ENCODE results near the gene WWP2.
A peak's percentile ranks its signal among the peaks of the same experiment; 100 is the strongest.
"Not testable (repeated sequence)": the region's sequence is repeated elsewhere in the genome, so short reads cannot be mapped to it uniquely, and the experiment has no call there.

WWP2 gene

GRCh38 chr16:69754143-69754468 lies 8.0 kb upstream of the WWP2 start:
- H3K79me2 ChIP-seq (ENCODE audit: insufficient read depth, low read depth) = peaks cover 51% of the 10 kb centered on the region
- H3K36me3 ChIP-seq (ENCODE audit: insufficient read depth) = peaks cover 8% of the 10 kb centered on the region; the same call in 1 of the 2 replicates
- no peaks in the 10 kb centered on the region for H4K20me1 ChIP-seq (ENCODE audit: insufficient read depth)
- peak overlapping the region; percentile 82 for H3K4me2 ChIP-seq
- TF ChIP-seq CTCF (conservative IDR thresholded peaks at IDR 0.05; ENCODE audit: low read depth, low read length) = no peak
- H3K27me3 ChIP-seq (ENCODE audit: insufficient read depth, low read depth) = no peaks in the 10 kb centered on the region
- peak overlapping the region; percentile 79 for H3K27ac ChIP-seq
- peak overlapping the region; percentile 68 for H2AFZ ChIP-seq (ENCODE audit: low read depth)
- peaks cover 21% of the 10 kb centered on the region for H3K4me1 ChIP-seq (ENCODE audit: low read depth, poor library complexity, severe bottlenecking)
- peak overlapping the region; percentile 32 for H3K4me3 ChIP-seq (IDR thresholded peaks at IDR 0.05; ENCODE audit: insufficient read depth, low read depth, low read length)
- H3K9ac ChIP-seq = peak overlapping the region; percentile 93

- peak within 1 kb of the TSS; percentile 79 for H3K27ac ChIP-seq
Observed at GRCh38 chr16:69754469-69755310, 7.4 kb upstream of the WWP2 start, which contains the start of gene NOB1. Gene NOB1 (minus strand): TSS chr16:69754926. CDS start chr16:69754910, 16 bp downstream.

GRCh38 chr16:69756705-69757104 lies 5.4 kb upstream of the WWP2 start:
- Histone ChIP-seq H2AFZ (ENCODE audit: low read depth) (no peak overlapping the region), H3K4me2 (no peak overlapping the region), H4K20me1 (ENCODE audit: insufficient read depth) (no peaks in the 10 kb centered on the region), H3K36me3 (ENCODE audit: insufficient read depth) (peaks cover 5% of the 10 kb centered on the region; the same call in 1 of the 2 replicates), H3K4me1 (ENCODE audit: low read depth, poor library complexity, severe bottlenecking) (peaks cover 28% of the 10 kb centered on the region), H3K27me3 (ENCODE audit: insufficient read depth, low read depth) (no peaks in the 10 kb centered on the region), H3K4me3 (IDR thresholded peaks at IDR 0.05; ENCODE audit: insufficient read depth, low read depth, low read length) (no peak overlapping the region), H3K9ac (no peak overlapping the region), H3K27ac (no peak overlapping the region), H3K79me2 (ENCODE audit: insufficient read depth, low read depth) (peaks cover 35% of the 10 kb centered on the region)
- TF ChIP-seq CTCF (conservative IDR thresholded peaks at IDR 0.05; ENCODE audit: low read depth, low read length) = no peak

More at GRCh38 chr16:69754469-69755310, 7.4 kb upstream of the WWP2 start, which contains the start of gene NOB1:
- Histone ChIP-seq H3K36me3 (ENCODE audit: insufficient read depth) (peaks cover 5% of the 10 kb centered on the region; the same call in 1 of the 2 replicates), H3K4me1 (ENCODE audit: low read depth, poor library complexity, severe bottlenecking) (peaks cover 21% of the 10 kb centered on the region), H3K79me2 (ENCODE audit: insufficient read depth, low read depth) (peaks cover 48% of the 10 kb centered on the region), H4K20me1 (ENCODE audit: insufficient read depth) (no peaks in the 10 kb centered on the region), H3K4me3 (IDR thresholded peaks at IDR 0.05; ENCODE audit: insufficient read depth, low read depth, low read length) (peak within 1 kb of the TSS; percentile 32), H3K27me3 (ENCODE audit: insufficient read depth, low read depth) (no peaks in the 10 kb centered on the region), H3K9ac (peak within 1 kb of the TSS; percentile 93), H3K4me2 (peak within 1 kb of the TSS; percentile 82), H2AFZ (ENCODE audit: low read depth) (peak within 1 kb of the TSS; percentile 68)
- TF ChIP-seq CTCF (conservative IDR thresholded peaks at IDR 0.05; ENCODE audit: low read depth, low read length) = peak; percentile 88

GRCh38 chr16:69757375-69757774 lies 4.8 kb upstream of the WWP2 start:
- H3K27ac ChIP-seq; H3K9ac ChIP-seq; H2AFZ ChIP-seq (ENCODE audit: low read depth); H3K4me2 ChIP-seq; H3K36me3 ChIP-seq (ENCODE audit: insufficient read depth); H3K27me3 ChIP-seq (ENCODE audit: insufficient read depth, low read depth); H3K4me3 ChIP-seq (IDR thresholded peaks at IDR 0.05; ENCODE audit: insufficient read depth, low read depth, low read length); H4K20me1 ChIP-seq (ENCODE audit: insufficient read depth): not testable (repeated sequence)
- peaks cover 26% of the 10 kb centered on the region for H3K4me1 ChIP-seq (ENCODE audit: low read depth, poor library complexity, severe bottlenecking)
- H3K79me2 ChIP-seq (ENCODE audit: insufficient read depth, low read depth) = peaks cover 28% of the 10 kb centered on the region
